Midbrain (tissue), 1 donor: ENCODE measurements around the gene LRRN1.

Experiments
- DNase-seq: peaks from one replicate; lab custom pipeline; 2025; lab: John Stamatoyannopoulos, UW

LRRN1 gene

DNA sequence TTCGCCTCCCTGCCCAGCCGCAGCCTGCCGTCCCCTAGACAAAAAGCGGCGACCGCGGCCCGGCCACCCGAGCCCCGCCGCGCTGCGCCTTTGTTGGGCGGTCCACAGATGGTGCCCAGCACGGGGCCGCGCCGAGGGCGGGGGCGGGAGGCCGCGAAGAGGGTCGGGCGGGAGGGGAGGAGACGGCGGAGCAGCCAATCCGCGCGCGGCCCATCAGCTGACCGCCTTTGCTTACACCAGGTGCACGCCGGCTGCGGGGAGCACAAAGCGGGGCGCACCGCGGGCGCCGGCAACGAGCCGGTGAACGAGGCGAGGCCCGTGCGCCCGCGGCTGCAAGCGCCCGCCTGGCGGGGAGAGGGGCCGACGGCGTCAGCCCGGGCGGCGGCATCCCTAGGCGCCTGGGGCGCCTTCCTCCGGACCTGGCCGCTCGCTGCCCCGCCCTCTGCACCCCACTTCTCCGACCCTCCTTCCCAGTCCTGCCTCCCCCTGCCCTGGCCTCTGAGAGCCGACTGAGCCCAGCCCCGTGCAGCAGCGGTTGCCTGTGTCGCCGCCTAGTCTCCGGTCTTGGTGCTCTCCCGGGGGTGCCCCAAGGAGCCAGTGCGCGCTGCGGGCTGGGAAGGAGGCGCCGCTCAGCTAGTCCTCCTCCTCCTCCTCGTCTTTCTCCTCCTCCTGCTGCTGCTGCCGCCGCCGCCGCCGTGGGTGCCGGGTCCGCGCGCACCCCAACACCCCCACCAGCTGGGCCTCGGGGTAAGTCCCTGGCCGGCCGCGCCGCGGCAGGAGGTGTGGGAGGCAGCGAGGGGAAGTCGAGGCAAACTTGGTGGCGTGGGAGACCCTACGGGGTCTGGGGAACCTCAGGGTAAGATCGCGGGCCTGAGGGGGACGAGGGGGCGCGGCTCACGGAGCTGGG is at the start of gene LRRN1:
Gene LRRN1 (plus strand): TSS at position 259 of the 907 bp plus-strand sequence. CDS start 45,211 bp downstream, outside the sequence.
- DNase-seq = peak; percentile 88

DNA sequence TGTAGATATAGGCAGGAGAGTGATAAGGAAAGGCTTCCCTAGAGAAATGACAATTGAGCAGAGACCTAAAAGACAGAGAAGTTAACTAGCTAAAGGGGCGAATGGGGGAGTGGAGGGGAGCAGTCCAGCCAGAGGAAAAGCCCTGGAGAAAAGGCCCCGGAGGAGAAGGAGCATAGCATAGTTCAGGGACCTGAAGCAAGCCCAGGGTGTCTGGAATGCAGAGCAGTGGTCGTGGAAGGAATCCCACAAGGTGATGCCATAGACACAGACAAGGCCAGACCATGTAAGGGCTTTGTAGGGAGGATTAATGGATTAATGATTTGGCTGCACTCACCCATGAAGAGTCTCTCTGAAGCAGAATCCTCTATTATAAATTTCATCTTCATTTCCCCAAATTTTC is 45.8 kb upstream of the LRRN1 start:
- no peak for DNase-seq

DNA sequence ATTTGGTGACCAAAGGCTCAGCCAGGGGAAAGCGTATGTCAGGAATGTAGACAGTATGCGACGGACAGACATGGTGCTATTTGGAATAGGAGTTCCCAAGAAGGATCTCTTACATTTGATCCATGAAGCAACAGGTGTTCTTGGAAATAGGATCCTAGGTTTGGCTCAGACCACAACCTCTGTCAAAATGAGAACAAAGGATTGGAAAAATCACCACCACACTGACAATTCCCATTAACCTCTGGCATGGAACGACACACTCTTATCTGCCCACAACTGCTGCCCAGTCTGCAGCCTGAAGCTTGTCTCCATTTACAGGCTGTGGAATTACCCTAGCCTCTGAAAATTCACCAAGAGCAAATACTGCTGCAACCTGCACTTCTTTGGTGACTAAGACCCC is 33.6 kb upstream of the LRRN1 start:
- DNase-seq = no peak

DNA sequence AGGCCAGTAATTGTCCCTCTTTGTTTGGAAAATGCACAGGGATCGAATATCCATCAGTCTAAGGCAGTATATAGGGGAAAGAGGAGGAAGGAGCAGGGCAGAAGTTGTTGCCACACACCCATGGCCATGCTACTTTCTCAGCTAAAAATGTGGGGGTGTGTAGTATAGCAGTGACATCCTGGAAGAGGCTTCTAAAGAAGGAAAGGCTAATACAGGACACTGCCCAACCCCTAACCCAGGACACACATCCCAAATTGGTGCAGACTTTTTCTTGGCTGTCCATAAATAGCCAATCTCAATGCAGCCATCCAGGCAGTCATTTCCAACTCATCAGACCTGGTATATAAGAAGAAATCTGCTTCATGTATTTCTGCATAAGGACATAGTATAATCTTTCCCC is 33.1 kb upstream of the LRRN1 start:
- no peak for DNase-seq

DNA sequence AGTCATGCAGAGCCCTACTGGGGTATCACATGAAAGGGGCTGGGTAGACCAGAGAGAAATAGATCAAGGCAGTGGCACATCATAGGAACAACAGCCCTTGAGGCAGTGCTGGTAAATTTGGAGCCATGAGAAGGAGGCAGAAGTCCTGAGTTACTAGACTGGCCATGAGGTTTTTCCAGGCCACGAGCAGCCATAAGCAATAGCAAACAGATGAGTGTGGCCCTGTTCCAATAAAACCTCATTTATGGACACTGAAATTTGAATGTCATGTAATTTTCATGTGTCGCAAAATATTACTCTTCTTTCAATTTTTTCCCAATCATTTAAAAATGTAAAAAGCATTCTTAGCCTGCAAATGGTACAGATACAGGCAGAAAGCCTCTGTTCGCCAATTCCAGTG is 28.1 kb upstream of the LRRN1 start:
- no peak for DNase-seq

DNA sequence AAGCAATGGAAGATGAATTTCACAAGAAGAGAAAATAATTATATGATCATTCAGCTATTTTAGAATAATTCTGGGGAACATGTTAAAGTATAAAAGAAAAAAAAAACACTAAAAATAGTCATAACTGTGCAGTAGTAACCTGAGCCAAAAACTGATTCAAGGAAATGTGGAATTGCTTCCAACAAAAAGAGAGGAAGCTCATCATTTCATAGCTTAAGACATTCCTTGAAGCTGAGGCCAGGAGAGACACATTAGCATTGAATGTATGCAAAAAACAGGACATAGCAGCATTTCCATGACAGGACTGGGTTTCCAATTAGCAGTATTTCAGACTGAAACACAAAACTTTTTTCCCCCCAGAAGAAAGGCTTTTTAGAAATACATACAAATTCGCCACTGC is 27.7 kb upstream of the LRRN1 start:
- DNase-seq = no peak

DNA sequence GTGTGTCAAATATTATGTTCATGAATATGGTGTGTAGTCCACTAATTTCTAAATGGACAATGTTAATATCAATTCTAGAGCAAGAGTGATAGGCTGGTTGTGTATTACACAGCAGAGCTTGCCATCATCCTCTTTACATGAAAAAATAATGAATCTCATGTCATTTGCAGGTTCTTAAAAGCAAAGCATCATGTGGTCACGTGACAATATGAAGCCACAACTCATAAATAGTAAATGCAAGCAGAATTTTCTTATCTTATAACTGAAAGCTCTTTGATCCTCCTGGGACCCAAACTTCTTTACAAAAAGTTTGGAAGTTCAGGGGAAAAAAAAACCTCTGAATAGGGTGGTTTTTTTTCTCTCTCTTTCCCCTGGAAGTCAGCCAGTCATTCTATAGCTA is 26.9 kb upstream of the LRRN1 start:
- no peak for DNase-seq

DNA sequence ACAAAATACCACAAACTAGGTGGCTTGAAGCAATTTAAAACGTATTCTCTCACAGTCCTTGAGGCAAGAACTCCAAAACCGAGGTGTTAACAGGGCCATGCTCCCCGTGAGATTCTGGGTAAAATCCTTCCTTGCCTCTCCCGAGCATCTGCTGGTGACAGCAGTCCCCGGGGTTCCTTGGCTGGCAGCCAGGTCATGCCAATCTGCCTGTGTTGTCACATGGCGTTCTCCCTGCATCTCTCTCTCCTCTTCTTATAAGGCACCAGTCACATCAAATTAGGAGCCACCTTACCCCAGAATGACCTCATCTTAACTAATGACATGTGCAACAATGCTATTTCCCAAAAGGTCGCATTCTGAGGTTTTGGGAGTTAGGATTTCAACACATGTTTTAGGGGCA is 26.3 kb upstream of the LRRN1 start:
- DNase-seq = no peak

DNA sequence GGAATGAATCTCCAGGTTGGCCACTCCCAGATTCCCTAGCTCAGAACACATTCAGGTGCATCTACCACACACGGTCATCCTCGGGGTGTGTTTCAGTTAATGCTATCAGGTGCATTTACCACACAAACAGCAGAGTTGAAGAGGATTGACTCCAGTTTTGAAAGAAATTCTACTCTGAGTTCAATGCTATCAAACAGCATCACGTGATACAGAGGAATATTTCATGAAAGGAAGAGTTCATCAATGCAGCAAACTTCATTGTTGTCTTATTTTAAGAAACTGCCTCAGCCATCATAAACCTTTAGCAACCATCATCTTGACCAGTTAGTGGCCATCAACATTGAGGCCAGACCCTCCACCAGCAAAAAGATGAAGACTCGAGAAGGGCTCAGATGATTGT is 22.6 kb upstream of the LRRN1 start:
- DNase-seq = no peak

DNA sequence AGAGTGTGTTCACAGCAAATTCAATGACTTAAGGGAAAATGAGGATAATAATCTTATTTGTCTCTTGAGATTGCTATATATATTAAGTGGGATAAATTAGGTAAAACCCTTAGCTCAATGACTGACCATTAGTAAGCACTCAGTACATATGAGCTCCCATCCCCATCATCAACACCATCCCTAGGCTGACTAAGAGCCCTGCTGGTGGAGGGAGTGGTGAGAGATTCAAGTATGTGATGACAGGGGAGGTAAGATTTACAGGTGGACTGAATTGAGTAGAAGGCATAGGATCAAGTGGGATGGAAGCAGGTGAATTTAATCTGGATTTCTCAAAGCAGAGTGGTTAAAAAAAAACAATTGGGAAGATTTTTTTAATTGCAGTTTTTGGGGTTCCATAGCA is 21.0 kb upstream of the LRRN1 start:
- no peak for DNase-seq

DNA sequence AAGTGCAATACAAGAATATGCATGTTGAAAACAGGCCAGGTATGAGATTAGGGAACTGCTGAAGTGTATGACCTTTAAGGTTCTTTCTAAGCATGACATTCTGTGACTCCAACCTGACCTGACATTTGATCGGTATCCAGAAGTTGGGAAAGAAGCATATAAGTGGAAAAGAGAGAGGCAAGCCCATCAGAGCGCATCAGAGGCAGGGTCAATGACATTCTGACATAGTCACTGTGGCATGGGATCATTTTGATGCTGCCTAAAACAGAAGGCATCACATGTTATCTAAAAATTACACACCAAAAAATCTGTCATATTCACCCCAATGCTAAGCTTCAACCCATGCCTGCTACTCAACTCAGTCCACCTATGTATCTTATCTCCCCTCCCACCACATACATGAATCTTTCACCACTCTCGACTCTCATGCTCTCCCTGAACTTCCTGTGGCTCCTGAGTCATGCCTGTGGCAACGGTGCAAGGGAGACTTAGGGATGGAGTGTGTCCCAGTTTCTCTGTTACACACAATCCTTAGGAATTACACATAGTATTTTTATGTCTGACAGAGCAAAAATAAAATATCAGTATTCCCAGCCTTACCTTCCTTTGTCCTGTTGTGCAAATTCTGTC is 20.5 kb upstream of the LRRN1 start:
- no peak for DNase-seq

DNA sequence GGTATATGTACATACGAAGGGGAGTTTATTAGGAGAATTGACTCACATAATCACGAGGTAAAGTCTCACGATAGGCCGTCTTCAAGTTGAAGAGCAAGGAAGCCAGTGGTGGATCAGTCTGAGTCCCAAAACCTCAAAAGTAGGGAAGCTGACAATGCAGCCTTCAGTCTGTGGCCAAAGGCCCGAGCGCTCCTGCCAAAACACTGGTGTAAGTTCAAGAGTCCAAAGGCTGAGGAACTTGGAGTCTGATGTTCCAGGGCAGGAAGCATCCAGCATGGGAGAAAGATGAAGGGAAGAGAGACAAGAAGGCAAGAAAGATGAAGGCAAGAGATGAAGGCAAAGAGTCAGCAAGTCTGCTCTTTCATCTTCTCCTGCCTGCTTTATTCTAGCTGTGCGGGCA is 16.8 kb upstream of the LRRN1 start:
- no peak for DNase-seq

DNA sequence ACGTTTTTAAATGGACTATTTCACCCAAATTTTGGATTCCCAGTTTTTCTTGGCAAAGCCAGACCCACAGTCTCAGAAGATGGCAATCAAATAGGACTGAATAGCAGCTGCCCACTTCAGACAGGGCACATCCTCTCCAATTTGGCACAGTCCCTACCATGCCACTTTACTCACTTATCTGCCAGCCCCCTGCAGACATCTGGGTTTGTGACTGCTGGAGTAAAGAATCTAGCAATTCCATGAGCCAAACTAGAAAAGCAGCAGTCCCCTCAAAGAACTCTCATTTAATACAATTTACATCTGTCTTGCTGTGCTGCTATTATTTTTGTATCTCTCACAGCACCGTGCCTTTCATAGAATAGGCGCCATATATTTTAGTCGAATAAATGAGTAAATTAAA is 16.0 kb upstream of the LRRN1 start:
- DNase-seq = no peak

DNA sequence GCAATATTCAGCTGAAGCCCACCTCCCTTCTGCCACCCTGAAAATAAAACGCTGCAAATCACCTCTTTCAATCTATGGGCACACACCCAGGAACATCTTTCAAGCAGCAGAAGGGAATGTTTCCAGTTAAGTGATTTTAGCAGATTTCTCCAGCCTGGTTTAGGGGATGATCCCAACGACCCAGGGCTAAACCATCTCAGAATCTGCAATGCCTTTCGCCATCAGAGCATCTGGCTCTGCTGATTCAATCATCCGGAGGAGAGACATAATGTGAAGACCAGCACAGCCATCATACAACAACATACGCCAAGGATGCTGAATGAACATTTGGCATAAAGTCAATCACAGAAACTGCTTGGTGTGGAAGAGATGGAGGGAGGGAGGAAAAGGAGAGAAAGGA is 15.5 kb upstream of the LRRN1 start:
- DNase-seq = no peak

DNA sequence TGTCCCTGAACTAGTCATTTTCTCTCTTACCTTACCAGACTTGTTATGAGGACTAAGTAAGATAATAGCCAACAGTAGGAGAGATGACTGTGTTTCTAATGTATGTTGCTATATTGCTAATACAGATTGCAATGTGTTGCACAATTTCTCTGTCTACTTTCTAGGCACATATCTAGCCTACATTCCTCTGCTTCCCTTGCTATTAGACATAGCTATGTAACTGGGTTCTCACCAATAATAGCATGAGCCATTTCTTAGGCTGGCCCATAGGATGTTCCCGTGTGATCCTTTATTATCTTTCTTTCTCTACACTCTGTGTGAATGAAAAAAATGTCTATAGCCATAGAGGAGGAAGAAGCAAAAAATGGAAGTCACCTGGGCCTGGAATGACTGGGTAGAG is 6.8 kb upstream of the LRRN1 start:
- no peak for DNase-seq

DNA sequence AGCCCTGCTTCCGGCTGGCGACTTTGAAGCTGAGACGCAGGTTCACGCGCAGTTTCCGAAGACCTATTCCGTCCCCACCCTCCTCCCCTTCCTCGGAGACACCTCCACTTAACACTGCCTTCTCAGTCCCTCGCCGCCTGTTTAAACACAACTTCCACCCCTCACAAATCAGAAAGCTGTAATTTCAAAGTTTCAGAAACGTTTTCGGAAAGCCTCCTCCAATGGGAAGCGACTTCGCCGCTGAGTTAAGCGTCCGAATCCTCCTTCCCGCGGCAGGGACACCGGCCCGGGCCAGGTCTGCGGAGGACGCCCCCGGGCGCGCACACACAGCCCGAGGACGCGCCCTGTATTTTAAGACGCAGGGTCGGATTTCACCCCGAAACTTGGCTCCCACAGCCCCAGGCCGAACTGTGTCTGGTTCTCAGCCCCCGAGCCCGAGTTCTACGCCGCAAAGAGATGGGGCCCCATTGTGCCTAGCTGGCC is 559 bp upstream of the LRRN1 start:
- peak; percentile 46 for DNase-seq

DNA sequence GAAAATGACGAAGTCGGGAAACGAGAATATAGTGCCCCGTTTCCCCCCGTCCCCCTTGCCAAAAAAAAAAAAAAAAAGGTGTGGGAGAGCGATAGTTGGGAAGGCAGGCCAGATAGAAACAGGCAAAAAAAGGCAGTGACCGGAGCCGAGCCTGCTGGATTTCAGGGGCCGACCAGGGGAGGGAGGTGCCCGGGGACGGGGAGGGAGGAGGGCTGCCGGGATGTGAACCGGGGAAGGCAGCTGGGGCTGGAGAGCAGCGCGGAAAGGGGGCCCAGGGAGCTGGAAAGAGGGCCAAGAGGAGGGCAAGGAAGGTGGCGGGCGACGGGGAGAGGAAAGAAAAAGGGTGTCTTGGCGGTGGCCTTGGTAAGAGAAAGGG is 837 bp downstream of the LRRN1 start:
- DNase-seq = peak; percentile 21

DNA sequence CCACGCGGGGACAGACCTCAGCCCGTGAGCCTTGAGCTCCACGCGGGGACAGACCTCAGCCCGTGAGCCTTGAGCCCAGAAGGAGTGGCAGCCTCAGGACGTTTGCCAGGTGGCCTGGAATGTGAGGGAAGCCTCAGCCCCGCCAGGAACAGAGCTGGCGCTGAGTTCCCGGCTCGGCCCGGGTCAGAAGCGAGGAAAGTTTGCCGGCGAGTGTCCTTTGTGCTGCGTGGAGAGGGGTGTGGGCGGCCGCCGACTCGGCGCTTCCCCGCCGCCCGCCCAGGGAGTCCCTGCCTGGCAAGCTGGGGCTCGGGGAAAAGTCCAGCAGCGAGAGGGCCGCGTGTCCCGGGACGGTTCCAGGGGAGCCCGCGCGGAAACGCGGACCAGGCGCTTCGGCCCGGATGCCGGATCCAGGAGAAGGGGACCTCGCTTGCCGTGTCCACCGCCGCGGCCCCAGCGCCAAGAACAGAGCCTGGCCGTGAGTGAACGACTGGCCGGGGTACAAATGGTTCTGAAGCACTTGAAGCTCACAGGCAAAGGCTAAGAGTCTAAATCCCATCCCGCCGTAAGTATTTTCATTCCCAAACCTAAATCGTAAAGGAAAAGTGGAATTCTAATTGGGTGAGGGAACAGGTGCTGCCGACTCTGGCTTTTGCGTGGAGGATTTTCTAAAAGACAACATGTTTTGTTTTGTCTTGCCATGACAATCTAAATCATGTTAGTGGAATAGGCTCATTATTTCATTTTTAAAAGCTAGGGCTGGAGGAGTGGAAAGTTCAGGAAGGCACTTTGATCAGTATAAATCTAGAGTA is 1.7 kb downstream of the LRRN1 start:
- peak; percentile 46 for DNase-seq

DNA sequence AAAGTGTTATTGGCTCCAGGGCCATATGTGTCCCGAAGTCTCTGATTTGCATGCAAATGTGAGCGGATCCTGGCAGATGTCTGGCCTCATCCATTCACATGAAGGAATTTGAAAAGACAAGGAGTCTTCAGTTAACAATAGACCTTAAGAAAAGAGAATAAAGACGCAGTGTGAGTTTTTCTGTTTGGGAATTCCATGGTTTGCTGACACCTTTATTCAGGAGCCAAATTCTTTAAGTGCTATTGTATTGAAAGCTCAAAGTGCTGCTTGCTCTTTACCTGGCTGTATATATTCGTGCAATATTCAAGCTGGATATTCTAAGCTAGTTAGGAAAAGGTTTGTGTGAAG is 2.2 kb downstream of the LRRN1 start:
- DNase-seq = no peak

DNA sequence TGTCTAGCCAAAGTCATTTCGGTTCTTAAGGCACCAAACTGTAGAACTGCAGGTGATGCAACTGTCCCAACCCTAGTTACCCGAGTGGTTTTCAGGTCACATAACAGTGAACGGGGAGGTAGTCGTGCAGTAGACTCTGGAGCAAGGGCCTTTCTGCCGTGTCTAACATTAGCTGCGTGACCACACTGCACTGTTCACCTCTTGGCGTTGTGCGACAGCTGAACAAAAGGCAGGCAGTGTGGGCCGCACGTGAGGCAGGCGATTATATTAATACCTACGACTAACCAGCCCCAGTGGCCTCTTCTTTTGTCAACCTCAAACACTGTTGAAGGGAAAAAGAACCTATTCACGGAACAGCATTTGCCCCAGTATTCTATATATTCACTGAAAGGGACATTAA is 2.8 kb downstream of the LRRN1 start:
- DNase-seq = no peak

DNA sequence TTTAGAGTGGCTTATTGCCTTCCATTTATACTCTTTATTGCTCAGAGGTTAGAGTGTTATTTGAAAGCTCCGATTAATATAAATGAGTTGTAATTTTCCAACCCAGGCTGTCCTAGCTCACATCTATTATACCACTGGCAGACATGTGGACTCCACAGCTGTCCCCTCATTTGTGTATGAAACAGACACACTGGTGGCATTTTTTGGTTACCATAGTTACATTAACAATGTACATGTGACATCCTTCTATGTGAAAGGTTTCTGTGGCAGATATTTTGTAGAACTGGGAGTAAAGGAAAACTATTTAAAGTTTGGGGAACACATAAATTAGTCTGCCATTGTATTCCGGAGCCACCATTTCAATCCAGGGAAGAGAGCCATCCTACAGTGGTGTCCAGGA is 5.3 kb downstream of the LRRN1 start:
- no peak for DNase-seq

DNA sequence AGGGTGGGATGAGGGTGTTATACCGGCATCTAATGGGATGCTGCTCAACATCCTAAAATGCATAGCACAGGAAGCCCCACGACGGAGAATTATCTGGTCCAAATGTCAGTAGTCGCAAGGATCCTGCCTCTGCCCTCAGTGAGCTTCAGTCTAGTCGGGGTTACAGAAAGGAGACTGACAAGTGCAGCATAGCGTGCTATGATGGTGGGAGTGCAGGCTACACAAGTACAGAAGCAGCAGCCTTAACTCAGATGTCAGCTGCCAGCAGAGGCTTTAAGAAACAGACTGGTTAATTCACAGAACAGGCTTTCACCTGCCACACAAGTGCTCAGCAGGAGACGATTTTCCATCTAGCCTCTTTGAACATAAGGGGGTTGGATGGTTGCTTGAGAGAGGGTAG is 6.9 kb downstream of the LRRN1 start:
- DNase-seq = no peak

DNA sequence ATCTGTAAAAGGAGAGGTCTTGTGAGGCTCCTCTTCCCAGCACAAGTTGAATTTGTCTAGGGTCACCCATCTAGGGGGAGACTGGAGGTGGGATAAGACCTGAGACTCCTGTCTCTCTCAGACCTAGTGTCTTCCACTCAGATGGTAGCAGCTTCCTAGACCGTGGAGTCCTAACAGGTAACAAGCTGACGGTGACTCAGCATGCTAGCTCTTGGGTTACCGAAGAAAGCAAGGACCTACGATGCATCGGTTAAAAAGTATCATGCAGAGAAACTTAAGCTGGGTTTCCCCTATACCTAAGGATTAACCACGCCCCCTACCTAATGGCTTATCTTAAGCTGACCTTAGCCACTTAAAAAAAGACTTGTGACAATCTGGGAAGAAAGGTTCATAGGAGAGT is 7.6 kb downstream of the LRRN1 start:
- DNase-seq = no peak
